ENCODE results near the gene NFIB. TPM values are rescaled to one million over a fixed set of nuclear protein-coding genes. Genes with fewer than 3 reads are reported as not detected.

NFIB gene
- total RNA-seq, 1 experiment from 2014 or later, result 14.3 TPM

- H3K4me1 Mint-ChIP-seq, result peaks cover 39 to 41% of the 10 kb centered on the region in 2 experiments
- Histone ChIP-seq H3K4me2 (ENCODE audit: insufficient read depth, insufficient read length, low read length) (no peak overlapping the region), H3K27ac (ENCODE audit: insufficient read length, low read depth, low read length) (no peak overlapping the region), H2AK5ac (ENCODE audit: insufficient read length, low read length) (no peak overlapping the region), H4K5ac (ENCODE audit: insufficient read length, low read depth, low read length) (no peak overlapping the region), H3K9me3 (ENCODE audit: control insufficient read depth, low read depth, low read length) (no peaks in the 10 kb centered on the region), H3K18ac (ENCODE audit: insufficient read length, low read depth, low read length) (no peak overlapping the region), H3T11ph (ENCODE audit: low read length) (no peak overlapping the region), H3K23ac (ENCODE audit: insufficient read length, low read depth, low read length) (no peak overlapping the region), H3K9ac (ENCODE audit: extremely low read depth, insufficient read length, low read length) (no peak overlapping the region), H2BK120ac (ENCODE audit: low read depth, low read length, poor library complexity, severe bottlenecking) (no peak overlapping the region), H2BK20ac (ENCODE audit: low read depth, low read length, poor library complexity, severe bottlenecking) (no peak overlapping the region), H2BK5ac (ENCODE audit: insufficient read length, low read length) (no peak overlapping the region), H4K20me1 (ENCODE audit: control insufficient read depth, insufficient read depth, insufficient read length) (no peaks in the 10 kb centered on the region), H3K23me2 (ENCODE audit: insufficient read length, low read depth, low read length, poor library complexity, severe bottlenecking) (no peaks in the 10 kb centered on the region), H3K56ac (ENCODE audit: insufficient read length, low read depth, low read length) (no peak overlapping the region), H3K4me1 (ENCODE audit: insufficient read depth, low read length) (no peaks in the 10 kb centered on the region), H3K27me3 (ENCODE audit: insufficient read depth, low read length) (no peaks in the 10 kb centered on the region), H3K79me1 (ENCODE audit: insufficient read depth, low read depth, low read length, poor library complexity, severe bottlenecking) (no peaks in the 10 kb centered on the region), H3K14ac (ENCODE audit: insufficient read depth, low read length) (no peak overlapping the region), H3K4ac (ENCODE audit: low read depth, low read length) (no peak overlapping the region), H3K79me2 (ENCODE audit: insufficient read depth, low read length) (no peaks in the 10 kb centered on the region), H2BK15ac (ENCODE audit: low read depth, low read length) (no peak overlapping the region), H4K91ac (ENCODE audit: insufficient read length, low read depth, low read length) (no peak overlapping the region), H2BK12ac (ENCODE audit: insufficient read length, low read depth, low read length) (no peak overlapping the region), H2AFZ (ENCODE audit: low read length) (no peak overlapping the region), H4K8ac (replicated peaks; ENCODE audit: insufficient read length, low read depth, low read length) (no peak overlapping the region)
- no peaks in the 10 kb centered on the region for H3K9me3 Mint-ChIP-seq
- DNase-seq, result no peak
- WGBS (ENCODE audit: extremely low coverage, insufficient read length, low lambda C conversion rate), result no CpG with 5 or more reads among the region's 7 CpGs
- H3K27me3 Mint-ChIP-seq (ENCODE audit: low read depth), result no peaks in the 10 kb centered on the region
- no peak for TF ChIP-seq CTCF (conservative IDR thresholded peaks at IDR 0.05)
- no peaks in the 10 kb centered on the region for H3K36me3 Mint-ChIP-seq (ENCODE audit: insufficient read depth in 1 of 3, low read depth in 3 of 3)
- no peak overlapping the region for H3K4me3 Mint-ChIP-seq
- H3K27ac Mint-ChIP-seq, result no peak overlapping the region; a peak in 1 of 7 replicates
Measured at GRCh38 chr9:14099737-14100136, 214.2 kb downstream of the NFIB start.

Data from H9 (cell line).